D341Med (cell line): ENCODE data around the gene RABEP2.
"Not testable (repeated sequence)": the region's sequence is repeated elsewhere in the genome, so short reads cannot be mapped to it uniquely, and the experiment has no call there.

Source experiments
- DNase-seq: peaks from one replicate; pipeline ENCODE4 v3.0.0; 2012; ENCODE audit warnings: low spot score

Gene RABEP2

GRCh38 chr16:28932339-28933141, 7.5 kb upstream of the RABEP2 start:
- peak; percentile 55 for DNase-seq

GRCh38 chr16:28931801-28932225, 6.8 kb upstream of the RABEP2 start, which contains the start of gene CD19:
Gene CD19 (plus strand): TSS chr16:28931971. CDS start chr16:28932001, 30 bp downstream.
- DNase-seq, result no peak

GRCh38 chr16:28930652-28931051, 5.6 kb upstream of the RABEP2 start:
- DNase-seq, result peak; percentile 75

GRCh38 chr16:28930203-28930602, 5.2 kb upstream of the RABEP2 start:
- no peak for DNase-seq

GRCh38 chr16:28927815-28928214, 2.8 kb upstream of the RABEP2 start:
- no peak for DNase-seq

GRCh38 chr16:28926284-28926683, 1.2 kb upstream of the RABEP2 start:
- DNase-seq, result not testable (repeated sequence)

GRCh38 chr16:28925386-28926228, 569 bp upstream of the RABEP2 start:
- peak; percentile 74 for DNase-seq

- no peak for DNase-seq
Measured at GRCh38 chr16:28924399-28924761, 658 bp downstream of the RABEP2 start.

GRCh38 chr16:28923652-28924398, 1.2 kb downstream of the RABEP2 start:
- DNase-seq, result no peak

- no peak for DNase-seq
Measured at GRCh38 chr16:28923231-28923587, 1.8 kb downstream of the RABEP2 start.

GRCh38 chr16:28918698-28919097, 6.3 kb downstream of the RABEP2 start:
- DNase-seq, result no peak

- peak; percentile 5 for DNase-seq
Measured at GRCh38 chr16:28917095-28917494, 7.9 kb downstream of the RABEP2 start.

- no peak for DNase-seq
Measured at GRCh38 chr16:28915181-28915580, 9.9 kb downstream of the RABEP2 start.

GRCh38 chr16:28913946-28914724, 10.9 kb downstream of the RABEP2 start:
- DNase-seq, result peak; percentile 20

GRCh38 chr16:28912558-28912957, 12.5 kb downstream of the RABEP2 start:
- peak; percentile 6 for DNase-seq

GRCh38 chr16:28910086-28911031, 14.7 kb downstream of the RABEP2 start:
- peak; percentile 53 for DNase-seq

GRCh38 chr16:28905800-28906372, 19.2 kb downstream of the RABEP2 start:
- peak; percentile 24 for DNase-seq

GRCh38 chr16:28905229-28905754, 19.7 kb downstream of the RABEP2 start:
- DNase-seq, result no peak

GRCh38 chr16:28904828-28905227, 20.2 kb downstream of the RABEP2 start:
- DNase-seq, result no peak

GRCh38 chr16:28904363-28904762, 20.7 kb downstream of the RABEP2 start:
- DNase-seq, result no peak
